ENCODE measurements around the gene HOXC10.
A peak's percentile ranks its signal among the peaks of the same experiment; 100 is the strongest.

Gene HOXC10

DNA sequence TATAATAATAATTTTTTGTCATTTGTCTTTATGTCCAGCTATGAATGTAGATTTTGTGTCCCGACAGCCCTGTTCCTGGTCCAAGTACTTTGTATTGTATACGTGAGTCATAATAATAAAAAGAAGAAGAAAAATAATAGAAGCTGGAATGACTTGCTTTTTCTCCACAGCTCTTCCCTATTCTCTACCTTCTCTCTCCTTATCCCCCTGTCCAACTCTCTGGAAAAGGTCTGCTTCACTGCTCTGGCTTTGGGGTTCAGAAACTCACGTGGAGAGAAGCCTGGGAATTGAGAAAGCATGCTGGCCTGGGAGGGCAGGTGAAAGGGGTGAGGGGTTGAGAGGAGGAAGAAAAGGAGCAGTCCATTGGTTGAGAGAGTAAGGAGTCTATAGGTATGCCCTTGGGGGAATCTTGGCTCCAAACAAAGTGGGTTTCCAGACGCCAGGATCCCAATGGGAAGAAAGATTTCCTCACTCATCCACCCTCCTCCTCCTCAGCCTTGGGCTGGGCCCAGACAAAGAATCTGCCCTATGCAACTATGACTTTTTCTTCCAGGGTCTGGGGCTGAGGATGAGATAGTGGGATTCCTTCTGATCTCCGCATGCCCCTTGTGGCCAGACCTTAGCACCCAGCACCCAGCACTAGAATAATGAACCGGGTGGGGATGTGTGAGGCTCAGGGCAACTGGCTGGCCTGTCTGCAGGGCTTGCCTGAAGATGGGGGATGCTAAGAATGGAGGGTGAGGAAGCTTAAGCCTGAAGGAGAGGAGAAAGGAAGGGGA, 27.9 kb downstream of the HOXC10 start:
- H3K4me1 Mint-ChIP-seq, result peaks cover 72% of the 10 kb centered on the region
- H3K27ac Mint-ChIP-seq, result peak overlapping the region; percentile 93 to 97 (median 95)
- TF ChIP-seq, protein P1, sequence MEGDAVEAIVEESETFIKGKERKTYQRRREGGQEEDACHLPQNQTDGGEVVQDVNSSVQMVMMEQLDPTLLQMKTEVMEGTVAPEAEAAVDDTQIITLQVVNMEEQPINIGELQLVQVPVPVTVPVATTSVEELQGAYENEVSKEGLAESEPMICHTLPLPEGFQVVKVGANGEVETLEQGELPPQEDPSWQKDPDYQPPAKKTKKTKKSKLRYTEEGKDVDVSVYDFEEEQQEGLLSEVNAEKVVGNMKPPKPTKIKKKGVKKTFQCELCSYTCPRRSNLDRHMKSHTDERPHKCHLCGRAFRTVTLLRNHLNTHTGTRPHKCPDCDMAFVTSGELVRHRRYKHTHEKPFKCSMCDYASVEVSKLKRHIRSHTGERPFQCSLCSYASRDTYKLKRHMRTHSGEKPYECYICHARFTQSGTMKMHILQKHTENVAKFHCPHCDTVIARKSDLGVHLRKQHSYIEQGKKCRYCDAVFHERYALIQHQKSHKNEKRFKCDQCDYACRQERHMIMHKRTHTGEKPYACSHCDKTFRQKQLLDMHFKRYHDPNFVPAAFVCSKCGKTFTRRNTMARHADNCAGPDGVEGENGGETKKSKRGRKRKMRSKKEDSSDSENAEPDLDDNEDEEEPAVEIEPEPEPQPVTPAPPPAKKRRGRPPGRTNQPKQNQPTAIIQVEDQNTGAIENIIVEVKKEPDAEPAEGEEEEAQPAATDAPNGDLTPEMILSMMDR (IDR thresholded peaks at IDR 0.05; ENCODE audit: unreplicated experiment in 3 of 3), result no peak
- H3K4me3 Mint-ChIP-seq, result peak overlapping the region; percentile 67 to 97 (median 75)
- peaks cover 43% of the 10 kb centered on the region for H3K27me3 Mint-ChIP-seq (ENCODE audit: low read depth)
- H3K9me3 Mint-ChIP-seq, result no peaks in the 10 kb centered on the region
- H3K36me3 Mint-ChIP-seq (ENCODE audit: low read depth), result no peaks in the 10 kb centered on the region

DNA sequence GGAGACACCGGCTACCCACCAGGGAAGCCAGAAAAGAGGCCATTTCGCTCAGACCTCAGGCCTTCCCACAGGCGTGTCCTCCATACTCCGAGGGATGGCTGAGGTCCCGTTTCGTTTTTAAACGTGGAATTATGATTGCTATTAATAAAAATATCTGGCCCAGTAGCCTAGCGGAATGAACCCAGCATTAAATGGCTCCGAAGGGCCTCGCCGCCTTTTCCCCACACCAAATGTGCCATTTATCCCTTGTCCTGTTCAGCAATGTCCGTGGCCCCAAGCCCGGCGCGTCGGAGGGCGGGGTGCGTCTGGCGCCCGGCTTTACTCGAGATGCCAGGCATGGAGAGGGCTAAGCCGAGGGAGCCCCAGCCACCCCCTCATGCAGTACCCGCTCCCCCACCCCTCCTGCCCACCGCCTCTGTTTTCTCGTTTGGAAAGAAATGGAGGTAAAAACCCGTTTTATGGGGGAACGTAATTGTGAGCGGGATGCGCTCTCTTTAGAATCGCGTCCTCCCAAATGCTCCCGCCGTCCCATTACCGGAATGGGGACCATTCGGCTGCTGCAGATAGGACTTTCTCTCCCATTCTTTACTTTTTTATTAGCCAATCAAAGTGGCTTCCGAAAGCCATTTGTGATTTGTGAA, 29.6 kb downstream of the HOXC10 start:
- Mint-ChIP-seq H3K27ac (peak overlapping the region; percentile 93 to 97 (median 95)), H3K27me3 (ENCODE audit: low read depth) (peaks cover 34% of the 10 kb centered on the region), H3K36me3 (ENCODE audit: low read depth) (no peaks in the 10 kb centered on the region), H3K4me3 (peak overlapping the region; percentile 85 to 90 (median 89)), H3K4me1 (peaks cover 66% of the 10 kb centered on the region), H3K9me3 (no peaks in the 10 kb centered on the region)
- TF ChIP-seq, protein P1 (IDR thresholded peaks at IDR 0.05; ENCODE audit: unreplicated experiment in 3 of 3), result no peak

GRCh38 chr12:54015018-54015931, 30.3 kb downstream of the HOXC10 start:
- no peaks in the 10 kb centered on the region for H3K9me3 Mint-ChIP-seq
- H3K4me1 Mint-ChIP-seq, result peaks cover 64% of the 10 kb centered on the region
- H3K27ac Mint-ChIP-seq, result peak overlapping the region; percentile 93 to 97 (median 95)
- TF ChIP-seq, protein P1 (IDR thresholded peaks at IDR 0.05; ENCODE audit: unreplicated experiment in 3 of 3), result no peak
- H3K4me3 Mint-ChIP-seq, result peak overlapping the region; percentile 85 to 90 (median 89)
- no peaks in the 10 kb centered on the region for H3K36me3 Mint-ChIP-seq (ENCODE audit: low read depth)
- peaks cover 29% of the 10 kb centered on the region for H3K27me3 Mint-ChIP-seq (ENCODE audit: low read depth)

DNA sequence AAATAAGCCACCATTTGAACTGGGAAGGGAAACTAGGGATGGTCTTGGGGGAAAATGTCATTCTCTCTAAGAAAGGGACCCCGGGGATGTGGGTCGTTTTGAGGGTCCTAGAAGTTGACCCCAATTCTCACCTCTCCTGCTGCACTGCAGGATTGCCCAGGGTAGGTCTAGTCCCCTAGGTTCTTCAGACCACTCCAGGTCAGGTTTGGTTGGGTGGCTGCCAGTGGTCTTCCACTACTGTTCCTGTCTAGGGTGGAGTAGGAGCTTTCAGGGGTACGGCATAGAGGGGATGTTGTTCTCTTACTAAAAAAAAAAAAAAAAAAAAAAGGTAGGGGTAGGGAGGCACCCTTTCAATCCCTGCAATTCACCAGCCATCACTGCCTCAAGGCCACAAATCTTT, 31.1 kb downstream of the HOXC10 start:
- H3K27ac Mint-ChIP-seq, result peak overlapping the region; percentile 93 to 97 (median 95)
- peaks cover 25% of the 10 kb centered on the region for H3K27me3 Mint-ChIP-seq (ENCODE audit: low read depth)
- TF ChIP-seq, protein P1 (IDR thresholded peaks at IDR 0.05; ENCODE audit: unreplicated experiment in 3 of 3), result no peak
- H3K4me1 Mint-ChIP-seq, result peaks cover 62% of the 10 kb centered on the region
- peak overlapping the region; percentile 85 to 90 (median 89) for H3K4me3 Mint-ChIP-seq
- no peaks in the 10 kb centered on the region for H3K36me3 Mint-ChIP-seq (ENCODE audit: low read depth)
- no peaks in the 10 kb centered on the region for H3K9me3 Mint-ChIP-seq

DNA sequence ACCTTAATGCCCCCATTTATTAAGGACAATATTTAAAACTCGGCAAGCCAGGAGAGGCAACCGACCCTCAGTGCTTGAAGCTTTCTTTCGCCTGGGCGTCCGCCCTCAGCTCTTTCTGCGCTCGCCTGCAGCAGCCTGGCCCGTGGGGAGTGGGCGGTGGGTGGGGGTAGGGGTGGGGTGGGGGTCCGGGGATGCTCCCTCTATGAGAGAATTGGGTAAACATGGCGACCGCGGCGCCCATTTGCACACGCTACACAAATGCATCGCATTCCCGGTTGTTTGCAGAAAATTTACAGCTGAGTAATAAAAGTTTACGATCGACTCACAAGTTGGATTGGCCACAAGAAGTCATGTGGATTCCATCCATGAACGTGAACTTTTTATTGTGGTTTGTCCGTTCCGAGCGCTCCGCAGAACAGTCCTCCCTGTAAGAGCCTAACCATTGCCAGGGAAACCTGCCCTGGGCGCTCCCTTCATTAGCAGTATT, 31.6 kb downstream of the HOXC10 start:
- no peaks in the 10 kb centered on the region for H3K9me3 Mint-ChIP-seq
- peak overlapping the region; percentile 93 to 97 (median 95) for H3K27ac Mint-ChIP-seq
- H3K4me1 Mint-ChIP-seq, result peaks cover 62% of the 10 kb centered on the region
- TF ChIP-seq, protein P1 (IDR thresholded peaks at IDR 0.05; ENCODE audit: unreplicated experiment in 3 of 3), result no peak
- peak overlapping the region; percentile 85 to 90 (median 89) for H3K4me3 Mint-ChIP-seq
- peaks cover 2% of the 10 kb centered on the region for H3K36me3 Mint-ChIP-seq (ENCODE audit: low read depth)
- peaks cover 23% of the 10 kb centered on the region for H3K27me3 Mint-ChIP-seq (ENCODE audit: low read depth)

Data from nephron (organoid).